ENCODE measurements around the gene SKIC8.

DNA sequence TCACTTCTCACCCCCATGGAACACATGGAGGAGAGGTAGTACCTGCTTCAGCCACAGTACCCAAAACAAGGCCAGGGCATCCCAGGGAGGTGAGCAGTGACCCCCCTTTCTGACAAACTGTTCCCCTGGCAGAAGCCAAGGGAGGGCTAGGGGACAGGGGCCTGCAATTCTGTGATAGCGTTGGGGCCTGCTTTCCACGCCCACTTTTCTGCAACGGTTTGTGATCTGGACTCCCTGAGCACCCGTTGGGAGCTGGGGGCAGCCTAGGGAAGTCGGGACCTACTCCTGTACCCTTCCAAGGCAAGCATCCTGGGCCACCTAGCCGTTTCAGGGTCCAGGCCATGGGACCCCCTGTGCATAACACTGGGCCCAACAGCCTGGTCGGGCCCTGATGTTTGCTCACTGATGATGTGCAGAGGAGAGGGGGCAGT is 36.0 kb downstream of the SKIC8 start:
- no peak for TF ChIP-seq CTCF (IDR thresholded peaks at IDR 0.05; ENCODE audit: low read depth, low read length)
- no peak for TF ChIP-seq EZH2phosphoT487 (IDR thresholded peaks at IDR 0.05; ENCODE audit: low read depth)

Data from OCI-LY3 (cell line).